ENCODE data around the gene WNT5A.

Gene WNT5A

DNA sequence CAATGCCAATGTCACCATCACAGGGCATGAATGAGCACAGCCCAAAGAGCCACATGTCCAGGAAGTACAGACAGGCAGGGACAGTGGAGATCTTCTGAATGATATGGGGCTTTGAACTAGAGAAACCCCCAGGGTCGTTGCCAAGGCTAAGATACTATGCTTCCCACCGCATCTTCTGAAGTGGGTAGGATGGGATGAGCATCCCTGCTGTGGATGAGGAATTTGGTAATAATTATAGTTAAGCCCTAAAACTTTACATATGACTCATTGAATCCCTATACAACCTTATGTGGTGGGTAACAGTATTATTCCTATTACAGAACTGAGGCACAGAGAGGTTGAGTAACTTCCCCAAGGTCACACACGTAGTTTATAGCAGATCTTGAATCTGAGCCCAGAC is 44.2 kb downstream of the WNT5A start:
- DNase-seq = no peak

DNA sequence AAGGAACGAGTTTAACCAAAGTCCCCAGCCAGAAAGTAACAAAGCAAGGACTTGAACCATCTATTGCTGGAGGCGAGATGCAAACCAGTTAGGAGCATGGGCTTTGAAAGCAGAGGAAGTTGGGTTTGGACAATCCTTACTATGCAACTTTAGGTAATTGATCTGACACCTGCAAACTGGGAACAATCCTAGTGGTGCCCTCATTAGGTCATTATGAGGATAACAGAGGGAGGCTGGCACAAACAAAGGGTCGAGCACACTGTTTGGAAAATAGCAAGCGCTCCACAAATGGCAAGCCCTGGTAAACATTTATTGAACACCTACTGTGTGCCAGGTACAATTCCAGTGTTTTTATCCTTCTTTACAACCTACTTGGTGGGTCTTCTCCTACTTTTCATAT is 45.6 kb downstream of the WNT5A start:
- no peak for DNase-seq

DNA sequence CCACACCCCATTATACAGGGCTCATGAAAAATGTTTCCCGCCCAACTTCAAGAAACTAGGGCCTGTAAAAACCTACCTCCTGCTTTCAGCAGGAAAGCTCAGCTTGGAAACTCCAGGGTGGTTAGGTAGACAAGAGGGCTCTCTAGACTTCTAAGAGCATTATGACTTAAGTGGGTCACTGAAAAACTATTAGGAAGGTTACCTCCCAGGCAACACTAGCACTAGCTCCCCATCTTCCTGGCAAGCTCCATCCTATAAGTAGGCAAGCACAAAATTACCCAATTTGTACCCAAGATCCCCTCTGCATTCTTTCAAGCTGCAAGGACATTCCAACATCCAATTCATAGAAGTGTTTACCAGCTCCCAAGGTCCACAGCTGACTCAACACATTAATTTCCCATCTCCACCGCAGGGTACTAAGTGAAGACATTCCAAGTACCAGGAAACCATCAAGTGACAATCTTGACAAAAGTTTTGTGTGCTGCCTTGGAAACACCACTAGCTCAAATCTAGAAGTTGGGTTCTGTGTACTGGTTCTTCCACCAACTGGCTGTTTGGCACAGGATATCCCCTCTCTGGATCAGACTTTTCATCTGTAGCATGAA is 46.9 kb downstream of the WNT5A start:
- DNase-seq = no peak

DNA sequence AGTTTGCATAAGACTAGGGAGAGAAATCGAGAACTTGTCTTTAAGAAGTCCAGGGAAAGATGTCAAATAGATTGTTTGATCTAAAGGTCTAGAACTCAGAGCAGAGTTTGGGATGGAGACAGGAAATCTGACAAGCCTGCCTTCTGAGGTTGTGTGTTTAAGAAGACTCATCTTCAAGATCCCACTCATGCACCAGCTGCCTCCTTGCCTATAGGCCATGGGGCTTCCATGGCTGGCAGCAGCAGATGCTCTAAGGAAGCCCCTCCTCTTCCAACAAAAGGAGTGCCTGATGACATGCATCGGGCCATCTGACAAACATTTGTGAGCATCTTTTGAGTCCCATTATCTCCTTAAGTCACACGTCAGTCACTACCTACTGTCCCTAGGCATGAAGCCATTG is 47.4 kb downstream of the WNT5A start:
- no peak for DNase-seq

DNA sequence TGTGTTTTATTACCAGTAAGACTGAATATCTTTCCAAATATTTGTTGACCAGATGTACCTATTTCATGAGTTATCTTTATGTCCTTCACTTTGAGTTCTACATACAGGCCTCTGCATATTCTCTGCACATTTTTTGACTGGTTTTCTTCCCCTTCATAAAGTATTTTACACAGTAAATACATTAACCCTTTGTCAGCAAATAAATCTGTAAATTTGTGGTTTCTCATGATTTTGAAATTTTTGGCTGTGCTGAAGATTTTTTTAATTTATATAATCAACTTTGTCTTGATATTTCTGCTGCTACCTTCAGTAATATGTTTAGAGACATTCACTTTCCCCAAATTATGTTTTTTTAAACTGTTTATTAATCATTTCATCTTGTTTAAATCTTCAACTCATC is 50.5 kb downstream of the WNT5A start:
- DNase-seq = no peak

DNA sequence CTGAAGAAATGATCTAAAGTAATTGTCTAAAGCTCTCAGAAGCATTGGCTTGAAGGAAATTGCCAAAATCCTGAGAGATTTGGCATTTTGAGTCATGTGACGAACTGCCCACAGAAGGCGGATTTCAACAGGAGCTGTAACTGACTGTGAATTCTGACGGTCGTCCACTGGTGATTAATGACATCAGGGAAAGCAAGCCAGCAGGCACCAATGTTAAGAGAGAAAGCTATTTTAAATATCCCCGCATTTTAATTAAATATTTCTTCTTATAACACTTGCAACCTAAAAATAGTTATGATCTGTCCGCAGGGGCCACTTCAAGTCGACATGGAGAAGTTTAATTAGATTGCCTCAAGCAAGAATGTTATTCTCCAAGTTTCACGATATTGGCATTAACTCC is 51.6 kb downstream of the WNT5A start:
- DNase-seq = no peak

DNA sequence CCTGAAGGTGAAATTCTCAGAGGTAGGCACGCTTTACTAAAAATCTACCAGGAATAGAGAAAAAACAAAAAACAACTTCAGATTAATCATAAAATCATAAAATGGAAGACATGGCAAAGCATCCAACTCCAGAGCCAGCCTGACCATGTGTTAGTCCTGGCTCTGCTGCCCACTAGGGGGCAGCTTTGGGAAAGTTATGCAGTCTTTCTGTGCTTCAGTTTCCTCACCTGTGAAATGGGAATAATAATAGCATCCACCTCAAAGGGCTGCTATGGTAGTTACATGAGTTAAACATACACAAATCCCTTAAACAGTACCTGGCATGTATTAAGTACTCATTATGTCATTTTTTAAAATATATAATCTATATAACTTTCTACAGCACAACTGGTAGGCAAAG is 52.3 kb downstream of the WNT5A start:
- DNase-seq = no peak

DNA sequence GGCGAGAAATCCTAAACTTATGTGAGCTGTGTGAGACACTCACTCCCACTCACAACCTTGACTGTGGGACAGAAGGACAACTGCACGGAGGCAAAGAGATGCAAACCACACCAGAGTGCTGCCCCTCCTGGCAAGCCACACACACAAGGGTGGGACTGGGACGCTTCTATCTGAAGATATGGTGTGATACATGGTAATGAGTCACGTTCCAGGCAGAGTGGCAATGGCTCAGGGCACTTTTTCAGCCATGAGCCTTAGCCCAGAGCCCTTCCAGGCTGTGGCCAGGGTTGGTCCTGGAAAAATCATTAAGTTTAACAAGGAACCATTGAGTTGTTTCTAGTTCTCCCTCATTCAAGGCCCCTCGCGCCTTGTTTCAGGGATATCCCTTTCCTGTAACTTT is 56.1 kb downstream of the WNT5A start:
- no peak for DNase-seq

DNA sequence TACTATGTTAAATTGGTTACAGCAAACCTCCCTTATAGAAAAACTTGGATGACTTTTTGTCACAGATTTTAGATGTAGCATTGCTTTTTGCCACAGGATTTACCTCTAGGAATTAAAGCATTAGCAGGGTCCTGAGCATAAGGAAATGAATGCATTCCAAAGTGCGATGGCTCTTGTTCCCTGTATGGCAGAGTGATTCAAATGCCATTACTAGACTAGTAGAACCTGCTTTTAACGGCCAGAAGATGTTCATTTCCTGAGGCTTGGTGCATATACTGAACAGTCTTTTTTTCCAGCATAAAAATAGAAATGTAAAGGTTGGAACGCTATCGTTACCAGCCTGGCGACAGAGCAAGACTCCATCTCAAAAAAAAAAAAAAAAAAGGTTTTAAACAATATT is 59.4 kb downstream of the WNT5A start:
- DNase-seq = no peak

DNA sequence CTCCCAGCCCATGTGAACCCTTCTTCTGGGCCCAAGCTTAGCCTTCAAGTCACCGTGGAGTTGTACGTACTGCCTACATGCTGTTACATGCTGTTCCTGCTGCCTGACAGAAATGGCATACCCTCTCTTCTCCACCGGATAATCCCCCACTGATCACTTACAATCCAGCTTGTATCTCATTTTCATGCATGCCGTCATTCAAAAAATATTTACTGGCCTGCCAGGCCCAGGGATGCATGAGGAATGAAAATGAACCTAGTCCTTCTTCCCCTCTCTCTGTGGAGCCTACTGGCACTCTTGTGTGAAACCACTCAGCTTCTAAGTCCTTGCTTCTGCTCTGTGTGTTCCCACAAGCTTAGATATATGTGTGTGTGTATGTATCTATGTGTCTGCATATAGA is 60.6 kb downstream of the WNT5A start:
- DNase-seq = no peak

DNA sequence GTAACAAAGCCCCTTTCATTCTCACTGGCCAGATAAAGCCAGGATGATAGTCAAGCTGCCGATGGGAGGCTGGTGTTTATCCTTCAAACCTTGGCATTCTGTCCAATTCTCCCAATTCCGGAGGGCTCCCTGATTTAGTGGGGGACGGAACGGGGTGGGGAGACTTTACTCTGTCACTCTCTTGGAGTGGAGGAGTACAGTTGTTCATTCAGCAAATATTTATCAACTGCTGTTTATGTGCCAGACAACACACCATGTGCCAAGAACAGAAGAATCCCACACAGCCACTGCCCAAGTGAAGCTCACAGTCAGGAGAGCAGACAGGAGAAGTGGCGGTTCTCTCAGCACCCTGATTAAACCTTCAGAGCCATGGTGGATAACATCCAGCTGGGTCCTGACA is 63.3 kb downstream of the WNT5A start:
- DNase-seq = no peak

DNA sequence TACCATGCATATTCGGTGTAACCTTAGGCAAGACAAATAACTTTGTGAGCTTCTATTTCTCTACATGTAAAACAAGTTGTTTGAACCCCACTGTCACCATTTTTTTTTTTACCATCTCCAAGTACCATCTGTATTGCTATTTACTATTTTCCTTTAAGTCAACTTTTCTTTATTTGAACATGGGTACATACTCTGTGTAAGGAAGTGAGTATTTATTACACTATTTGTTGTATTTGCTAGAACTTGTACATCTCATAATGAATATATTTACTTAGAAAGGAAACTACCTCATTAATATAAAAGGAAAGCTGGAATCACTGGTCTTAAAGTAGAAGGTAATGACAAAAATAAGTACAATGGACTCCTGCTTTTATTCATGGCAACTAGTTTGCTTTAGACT is 69.9 kb downstream of the WNT5A start:
- no peak for DNase-seq

DNA sequence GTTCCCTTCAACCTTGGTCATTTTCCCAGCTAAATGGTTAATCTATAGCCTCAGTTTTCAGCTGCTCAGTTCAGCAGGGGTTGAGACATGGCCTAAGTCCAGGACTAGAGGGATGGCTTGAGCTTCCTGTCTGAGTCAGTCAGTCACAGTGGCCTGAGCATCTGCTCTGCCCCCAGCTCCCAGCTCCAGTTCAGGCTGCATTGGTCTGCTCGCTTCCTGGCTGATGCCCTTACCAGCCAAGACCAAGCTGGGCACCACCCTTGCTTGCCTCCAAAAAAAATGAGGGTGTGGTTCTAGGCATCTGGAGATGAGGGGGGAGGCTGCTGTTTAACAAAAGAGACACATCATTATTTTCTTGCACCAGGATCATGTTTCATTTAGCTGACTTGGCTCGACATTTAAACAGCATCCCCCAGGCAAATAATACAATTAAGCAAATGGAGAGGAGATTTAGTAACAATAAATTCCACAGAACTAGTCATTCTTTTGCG is 70.7 kb downstream of the WNT5A start:
- no peak for DNase-seq
